ENCODE measurements around the gene MYH11. TPM values are rescaled to one million over a fixed set of nuclear protein-coding genes. Genes with fewer than 3 reads are reported as not detected.
"Not testable (repeated sequence)": the region's sequence is repeated elsewhere in the genome, so short reads cannot be mapped to it uniquely, and the experiment has no call there.

The MYH11 gene
- total RNA-seq, 1 donor from 2014 or later = not detected

- no peak for DNase-seq (ENCODE audit: low read depth)
- H3K4me3 ChIP-seq (ENCODE audit: low read depth, low read length) = no peak overlapping the region
- TF ChIP-seq CTCF (conservative IDR thresholded peaks at IDR 0.05; ENCODE audit: low read depth, low read length) = no peak
Measured at GRCh38 chr16:15799851-15800495, 56.9 kb downstream of the MYH11 start.

DNA sequence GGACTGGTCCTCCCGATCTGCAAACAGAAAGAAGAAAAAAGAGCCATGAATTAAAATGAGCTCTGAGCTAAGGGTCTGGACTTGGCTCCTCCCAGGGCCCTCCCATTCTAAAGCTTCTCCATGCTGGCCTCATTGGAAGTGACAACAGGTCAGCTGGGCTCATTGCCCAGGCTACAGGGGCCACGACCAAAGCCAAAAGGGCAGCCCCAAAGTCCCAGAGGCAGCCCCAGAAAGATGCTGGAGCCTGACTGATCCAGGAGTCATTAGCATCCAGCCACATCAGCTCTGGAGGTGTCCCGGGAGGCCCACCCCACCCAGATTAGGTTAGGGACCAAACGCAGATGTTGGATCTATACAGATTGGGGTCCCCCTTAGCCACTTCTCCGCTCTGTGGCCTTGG, 58.2 kb downstream of the MYH11 start:
- TF ChIP-seq CTCF (conservative IDR thresholded peaks at IDR 0.05; ENCODE audit: low read depth, low read length) = no peak
- H3K4me3 ChIP-seq (ENCODE audit: low read depth, low read length) = no peak overlapping the region
- no peak for DNase-seq (ENCODE audit: low read depth)

- no peak for DNase-seq (ENCODE audit: low read depth)
- TF ChIP-seq CTCF (conservative IDR thresholded peaks at IDR 0.05; ENCODE audit: low read depth, low read length) = no peak
- no peak overlapping the region for H3K4me3 ChIP-seq (ENCODE audit: low read depth, low read length)
Measured at GRCh38 chr16:15796885-15797284, 59.9 kb downstream of the MYH11 start.

- no peak for TF ChIP-seq CTCF (conservative IDR thresholded peaks at IDR 0.05; ENCODE audit: low read depth, low read length)
- DNase-seq (ENCODE audit: low read depth) = no peak
- H3K4me3 ChIP-seq (ENCODE audit: low read depth, low read length) = no peak overlapping the region
Measured at GRCh38 chr16:15795615-15796014, 61.2 kb downstream of the MYH11 start.

DNA sequence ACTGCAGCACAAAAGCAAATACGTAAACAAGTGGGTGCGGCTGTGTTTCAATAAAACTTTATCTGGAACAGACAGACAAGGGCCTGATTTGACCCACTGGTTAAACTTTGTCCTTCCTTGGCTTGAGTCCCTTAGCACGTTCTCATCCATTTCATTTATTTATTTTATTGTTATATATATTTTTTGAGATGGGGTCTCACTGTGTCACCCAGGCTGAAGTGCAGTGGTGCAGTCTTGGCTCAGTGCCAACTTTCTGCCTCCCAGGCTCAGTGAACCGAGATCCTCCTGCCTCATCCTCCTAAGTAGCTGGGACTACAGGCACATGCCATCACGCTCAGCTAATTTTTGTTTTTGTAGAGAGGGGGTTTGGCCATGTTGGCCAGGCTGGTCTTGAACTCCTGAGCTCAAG, 64.3 kb downstream of the MYH11 start:
- no peak for DNase-seq (ENCODE audit: low read depth)
- no peak for TF ChIP-seq CTCF (conservative IDR thresholded peaks at IDR 0.05; ENCODE audit: low read depth, low read length)
- no peak overlapping the region for H3K4me3 ChIP-seq (ENCODE audit: low read depth, low read length)

DNA sequence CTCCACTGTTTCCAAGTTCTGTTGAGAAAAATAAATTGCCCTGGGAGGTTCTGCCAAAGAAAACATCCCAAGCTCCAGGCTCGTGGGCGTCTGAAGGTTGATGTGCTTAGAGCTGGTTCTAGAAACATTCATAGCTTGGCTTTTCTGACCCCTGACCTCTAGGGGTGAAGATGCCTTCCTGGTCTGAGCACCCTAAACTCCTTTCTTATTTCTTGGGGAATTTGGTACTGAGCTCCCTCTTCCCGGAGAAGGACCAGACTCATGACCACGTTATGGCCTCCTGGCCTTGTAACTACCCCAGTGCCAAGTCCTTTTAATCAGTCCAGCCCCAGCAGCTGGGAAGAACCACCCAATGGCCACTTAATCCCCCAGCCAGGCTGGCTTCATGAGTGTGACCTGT, 66.4 kb downstream of the MYH11 start:
- no peak for TF ChIP-seq CTCF (conservative IDR thresholded peaks at IDR 0.05; ENCODE audit: low read depth, low read length)
- no peak overlapping the region for H3K4me3 ChIP-seq (ENCODE audit: low read depth, low read length)
- no peak for DNase-seq (ENCODE audit: low read depth)

DNA sequence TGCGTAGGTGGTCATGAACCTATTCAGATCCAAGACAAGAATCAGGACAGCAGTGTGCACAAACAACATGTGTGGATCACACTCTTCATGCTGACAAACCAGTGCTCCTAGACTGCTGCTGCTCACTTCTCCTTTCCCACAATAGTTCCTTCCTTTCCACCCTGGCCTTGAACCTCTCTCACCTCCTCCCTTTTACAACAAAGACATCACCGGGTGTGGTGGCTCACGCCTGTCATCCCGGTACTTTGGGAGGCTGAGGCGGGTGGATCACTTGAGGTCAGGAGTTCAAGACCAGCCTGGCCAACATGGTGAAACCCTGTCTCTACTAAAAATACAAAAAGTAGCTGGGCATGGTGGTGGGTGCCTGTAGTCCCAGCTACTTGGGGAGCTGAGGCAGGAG, 67.0 kb downstream of the MYH11 start:
- DNase-seq (ENCODE audit: low read depth); H3K4me3 ChIP-seq (ENCODE audit: low read depth, low read length): not testable (repeated sequence)

Data from epithelial cell of proximal tubule (primary cell).